HG03025 (cell line): Measurements from ENCODE around the gene ELP4.
"Not testable (repeated sequence)": the region's sequence is repeated elsewhere in the genome, so short reads cannot be mapped to it uniquely, and the experiment has no call there.

Source experiments
- ATAC-seq: cut with Tn5 transposase; IDR thresholded peaks from one replicate; pipeline ENCODE4 v1.9.1; 2021; ENCODE audit warnings: mild to moderate bottlenecking, moderate library complexity; ENCODE audit not compliant: unreplicated experiment, low FRiP score

Gene ELP4

DNA sequence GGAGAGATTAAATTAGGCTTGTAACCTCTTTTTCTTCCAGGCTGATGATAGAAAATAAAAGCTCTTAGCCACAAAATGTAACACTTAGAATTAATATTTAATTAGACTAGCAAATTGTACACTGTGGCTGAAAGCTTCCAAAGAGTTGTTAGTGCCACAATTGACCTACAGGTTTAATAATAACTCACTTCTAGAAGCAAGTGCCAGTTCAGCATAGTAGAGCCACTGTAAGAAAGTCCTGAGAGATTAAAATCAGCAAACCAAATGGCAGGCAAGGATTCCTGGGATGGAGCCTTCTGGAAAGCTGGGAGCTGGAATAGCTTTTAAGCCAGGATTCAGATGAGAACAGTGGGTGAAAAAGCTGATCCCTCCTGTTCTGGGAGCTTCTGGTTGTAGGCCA, 131.0 kb downstream of the ELP4 start:
- no peak for ATAC-seq

DNA sequence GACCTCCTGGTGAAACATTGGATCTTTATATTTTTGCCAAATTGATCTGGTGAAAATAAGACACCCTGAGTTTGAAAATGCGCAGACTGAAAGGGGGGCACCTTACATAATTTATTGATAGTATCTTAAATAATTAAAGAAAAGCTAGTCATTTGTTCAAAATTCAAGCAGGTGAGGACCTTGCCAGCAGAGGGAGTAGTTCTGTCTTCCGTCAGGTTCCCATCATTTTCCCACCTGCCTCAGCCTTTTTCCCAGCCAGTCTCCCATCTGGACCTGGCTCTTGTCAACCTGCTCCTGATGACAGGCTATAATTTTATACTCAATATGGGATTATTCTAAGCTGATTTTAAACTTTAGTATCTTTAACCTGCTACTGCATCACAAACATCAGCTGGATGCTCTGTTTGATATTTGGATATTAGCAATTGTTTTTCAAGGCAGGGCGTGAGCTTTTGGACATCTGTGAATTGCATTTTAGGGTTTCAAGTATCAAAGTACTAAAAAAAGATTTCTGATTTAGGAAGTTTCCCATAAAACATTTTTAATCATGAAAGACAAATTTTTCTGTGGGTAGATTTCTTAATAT, 132.0 kb downstream of the ELP4 start:
- no peak for ATAC-seq

DNA sequence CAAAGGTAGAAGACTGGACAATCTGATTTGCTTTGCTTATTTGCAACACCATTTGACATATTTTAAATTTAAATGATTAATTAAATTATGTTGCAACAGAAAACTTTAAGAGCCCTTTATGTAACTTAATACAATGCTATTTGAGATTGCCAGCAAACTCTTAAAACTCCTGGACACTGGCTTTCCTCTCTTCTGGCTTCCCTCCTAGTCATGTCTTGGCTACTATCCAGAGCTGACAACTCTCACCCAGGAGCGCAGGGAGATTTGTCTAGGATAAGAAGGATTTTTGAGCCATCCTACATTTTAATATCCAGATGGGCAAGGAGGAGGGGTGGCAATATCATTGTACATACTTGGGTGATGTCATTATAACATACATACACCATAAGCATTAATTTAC, 134.3 kb downstream of the ELP4 start:
- ATAC-seq, result no peak

DNA sequence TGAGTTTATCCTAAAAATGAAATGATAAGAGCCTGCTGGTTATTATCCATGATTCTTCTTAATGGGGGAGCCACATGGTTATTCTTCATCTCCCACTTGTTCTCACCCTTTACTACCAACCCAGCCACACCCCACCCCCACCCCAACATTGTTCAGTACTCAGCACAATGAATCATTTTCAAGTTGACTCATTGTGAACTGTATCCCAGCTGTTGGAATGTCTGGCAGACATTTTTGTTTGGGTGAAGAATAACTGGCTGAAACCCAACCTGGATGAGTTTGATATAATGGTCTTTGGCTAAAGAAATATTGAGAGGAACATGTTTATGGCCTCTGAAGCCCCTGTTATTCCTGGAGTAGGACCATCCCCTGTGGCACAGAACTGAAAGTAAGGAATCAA, 136.2 kb downstream of the ELP4 start:
- no peak for ATAC-seq

DNA sequence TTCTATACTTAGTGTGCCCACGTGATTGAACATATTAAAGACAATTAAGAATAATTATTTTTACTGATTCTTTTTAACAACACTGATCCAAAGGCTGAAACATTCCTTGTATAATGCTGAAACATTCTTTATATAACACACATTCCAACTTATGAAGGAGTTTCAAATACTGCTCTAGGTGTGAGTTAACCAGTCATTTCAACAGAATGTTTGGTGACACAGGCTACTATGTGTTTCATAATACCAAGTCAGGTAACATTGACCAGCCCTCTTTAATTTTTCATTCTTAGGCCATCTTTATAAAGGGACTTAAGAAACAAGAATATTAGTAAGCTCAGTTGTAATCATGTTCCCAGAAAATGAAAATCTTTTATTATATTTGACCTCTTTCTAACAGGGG, 136.6 kb downstream of the ELP4 start:
- ATAC-seq, result no peak

DNA sequence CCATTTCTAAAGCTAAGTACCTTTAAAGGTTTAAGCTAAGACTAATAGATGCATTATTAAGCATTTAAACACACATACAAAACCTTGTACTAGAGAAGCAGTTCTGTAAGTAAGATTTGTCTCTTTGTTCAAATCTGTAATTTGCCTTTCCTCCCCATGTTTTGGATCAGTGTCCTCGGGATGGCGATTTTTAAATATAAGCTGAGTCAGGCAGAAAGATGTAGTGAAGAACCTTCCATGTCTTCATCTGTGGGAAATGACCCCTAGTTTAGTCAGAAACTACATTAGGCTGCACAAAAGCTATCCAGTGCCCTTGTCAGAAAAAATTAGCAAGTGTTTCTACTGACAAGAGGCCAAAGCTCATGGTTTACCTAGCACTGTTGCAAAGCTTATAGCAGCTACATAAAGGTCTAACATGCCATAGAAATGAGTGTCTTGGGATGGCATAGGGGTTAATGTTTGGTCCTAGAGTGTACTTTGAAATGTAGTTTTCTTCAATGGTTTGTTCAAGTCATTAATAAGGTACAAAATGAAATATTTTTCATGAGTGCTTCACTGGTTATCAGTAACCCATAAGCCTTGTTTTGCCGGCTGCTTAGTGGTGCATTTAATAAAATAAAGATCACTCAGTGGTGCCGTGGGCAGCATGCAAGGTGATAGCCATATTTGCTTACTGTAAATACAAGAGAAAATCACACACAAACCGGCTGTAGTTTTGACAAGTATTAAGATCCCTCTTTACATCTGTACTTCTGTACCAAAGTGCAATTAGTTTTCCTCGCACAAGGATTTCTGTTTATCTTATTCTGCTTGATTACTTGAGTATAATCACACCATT, 139.8 kb downstream of the ELP4 start:
- no peak for ATAC-seq

DNA sequence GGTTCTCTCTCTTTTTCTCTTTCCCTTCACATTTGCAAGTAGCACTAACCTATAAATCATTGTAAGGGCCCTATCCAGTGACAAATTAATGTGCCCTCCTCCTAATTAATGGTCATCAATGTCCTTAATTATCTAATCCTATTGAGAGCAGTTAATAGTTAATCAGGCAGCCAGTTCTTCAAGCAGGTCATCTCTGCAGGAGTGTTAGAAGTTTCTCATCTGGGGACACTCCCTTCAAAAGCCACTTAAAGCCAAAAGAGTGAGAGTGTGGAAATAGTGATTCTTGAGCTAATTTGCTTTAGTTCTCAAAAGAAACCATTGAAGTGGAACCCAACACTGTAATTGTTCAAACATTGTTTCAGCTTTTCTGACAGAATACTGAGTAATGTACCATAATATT, 141.6 kb downstream of the ELP4 start:
- ATAC-seq, result no peak

DNA sequence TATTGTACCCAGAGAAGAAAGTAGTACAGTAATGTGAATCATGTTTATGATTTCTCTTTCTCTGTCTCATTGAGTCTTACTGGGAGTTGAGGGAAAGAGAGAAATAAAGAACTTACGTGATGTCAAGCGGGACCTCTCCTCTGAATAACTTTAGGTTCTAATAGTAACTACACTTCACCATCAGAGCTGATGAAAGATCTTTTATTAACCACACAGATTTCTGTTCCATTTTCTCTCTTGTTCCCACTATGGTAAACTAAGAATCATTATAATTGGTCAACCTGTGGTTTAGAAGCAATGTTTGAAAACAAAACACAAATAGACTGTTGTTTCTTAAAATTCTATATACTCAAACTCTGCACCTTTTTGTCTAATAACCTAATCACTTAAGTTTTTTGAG, 142.3 kb downstream of the ELP4 start:
- no peak for ATAC-seq

DNA sequence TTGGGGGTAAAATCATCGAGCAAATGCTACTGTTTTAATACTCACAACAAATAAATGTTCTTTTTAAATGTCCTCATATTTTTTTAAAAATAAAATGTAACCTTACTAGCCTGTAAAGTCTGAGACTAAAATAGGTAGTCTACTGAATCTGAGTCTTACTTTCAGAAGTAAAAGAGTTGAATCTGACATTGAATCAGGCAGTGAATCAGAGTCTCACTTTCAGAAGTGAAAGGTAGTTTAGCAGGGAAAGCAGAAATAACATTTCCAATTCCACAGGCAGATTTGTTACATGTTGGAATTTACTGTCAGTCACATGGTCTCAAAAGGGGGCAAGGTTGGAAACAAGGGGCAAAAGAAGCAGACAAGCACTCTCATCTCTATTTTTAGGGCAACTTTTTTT, 143.0 kb downstream of the ELP4 start:
- ATAC-seq, result no peak

DNA sequence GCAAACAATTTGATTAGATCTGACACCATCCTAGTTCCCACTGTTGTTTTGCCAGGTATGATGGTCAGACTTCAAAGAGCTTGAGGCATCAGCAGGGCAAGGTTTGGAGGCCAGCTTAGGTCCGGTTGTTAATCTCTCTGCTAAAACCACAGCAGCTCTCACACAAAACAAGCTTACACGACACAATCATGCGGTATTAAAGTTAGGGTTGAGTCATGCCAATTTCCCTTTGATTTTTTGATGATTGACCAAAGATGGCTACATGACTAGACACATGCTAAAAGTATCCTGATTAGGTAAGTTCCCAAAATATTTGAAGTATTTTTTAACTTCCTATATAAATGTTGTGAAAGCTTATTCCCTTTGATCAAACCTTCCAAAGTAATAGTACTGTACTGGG, 145.9 kb downstream of the ELP4 start:
- ATAC-seq, result no peak

DNA sequence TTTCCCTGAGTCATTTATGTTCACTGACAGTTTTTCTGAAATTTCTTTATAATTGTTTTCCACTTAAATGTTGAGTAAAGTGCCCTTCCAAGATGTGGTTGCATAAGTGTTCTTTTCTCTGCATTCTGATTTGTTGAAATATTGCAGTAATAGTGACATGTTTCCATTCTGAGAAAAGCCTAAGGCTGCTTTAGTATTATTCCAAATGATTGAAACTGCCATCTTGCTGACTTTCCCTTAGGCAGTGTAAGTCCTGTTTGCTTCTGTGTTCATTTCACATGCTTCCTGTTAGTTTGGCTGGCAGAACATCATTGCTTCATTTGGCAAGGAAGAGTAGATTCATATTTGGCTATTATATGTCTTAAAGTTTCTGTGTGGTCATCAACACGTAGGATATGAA, 146.5 kb downstream of the ELP4 start:
- no peak for ATAC-seq

DNA sequence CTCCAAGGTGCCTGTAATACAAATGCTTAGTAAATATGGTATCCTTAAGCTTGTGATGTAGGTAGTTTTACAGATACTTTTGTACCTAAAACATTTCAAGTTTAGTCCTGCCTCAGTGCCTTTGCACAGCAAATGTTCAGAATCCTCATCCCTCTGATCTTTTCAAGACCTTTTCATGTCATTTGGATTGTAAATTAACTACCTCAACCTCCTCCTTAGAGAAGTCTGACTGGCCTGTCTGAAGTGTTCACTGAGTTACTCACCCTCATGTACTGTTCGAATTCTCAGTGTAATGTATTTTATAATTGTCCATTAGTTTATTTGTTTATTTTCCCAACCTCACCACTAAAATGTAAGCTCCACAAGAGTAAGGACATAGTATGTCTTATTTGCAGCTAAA, 147.5 kb downstream of the ELP4 start:
- ATAC-seq, result no peak

DNA sequence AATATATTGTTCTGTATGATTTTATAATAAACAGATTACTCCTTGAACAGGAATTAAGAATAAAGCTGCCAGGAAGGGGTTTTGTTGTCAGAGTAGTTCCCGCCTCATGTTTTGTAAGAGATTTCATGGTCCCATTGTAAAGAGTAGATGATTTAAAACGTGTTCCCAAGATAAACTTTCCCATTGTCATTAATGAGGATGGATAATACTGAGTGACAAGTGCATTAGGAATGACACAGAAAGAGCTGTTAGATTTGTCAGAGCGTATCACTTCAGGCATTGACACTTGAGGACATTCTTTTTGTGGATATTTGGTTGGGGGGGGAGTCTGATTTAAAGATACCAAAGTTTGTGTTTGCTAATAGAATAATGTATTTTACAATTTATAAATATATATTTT, 154.6 kb downstream of the ELP4 start:
- ATAC-seq, result no peak

DNA sequence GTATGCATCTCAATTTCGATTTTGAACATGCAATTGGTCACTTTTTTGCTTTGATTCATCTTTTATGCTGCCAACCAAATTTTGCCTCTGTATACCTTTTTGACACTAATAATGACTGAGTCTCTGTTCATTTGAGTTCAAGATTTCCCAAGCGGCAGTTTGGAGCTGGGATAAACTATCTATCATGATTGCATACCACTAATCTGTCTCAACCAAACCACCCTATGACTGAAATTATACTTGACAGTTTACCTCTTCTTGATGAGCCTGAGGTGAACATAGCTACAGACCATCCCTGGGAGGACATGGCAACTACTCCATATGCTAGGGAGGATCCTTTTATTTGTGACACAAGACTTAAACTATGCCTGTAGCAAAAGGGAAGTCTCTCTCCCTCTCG, 155.4 kb downstream of the ELP4 start:
- no peak for ATAC-seq

DNA sequence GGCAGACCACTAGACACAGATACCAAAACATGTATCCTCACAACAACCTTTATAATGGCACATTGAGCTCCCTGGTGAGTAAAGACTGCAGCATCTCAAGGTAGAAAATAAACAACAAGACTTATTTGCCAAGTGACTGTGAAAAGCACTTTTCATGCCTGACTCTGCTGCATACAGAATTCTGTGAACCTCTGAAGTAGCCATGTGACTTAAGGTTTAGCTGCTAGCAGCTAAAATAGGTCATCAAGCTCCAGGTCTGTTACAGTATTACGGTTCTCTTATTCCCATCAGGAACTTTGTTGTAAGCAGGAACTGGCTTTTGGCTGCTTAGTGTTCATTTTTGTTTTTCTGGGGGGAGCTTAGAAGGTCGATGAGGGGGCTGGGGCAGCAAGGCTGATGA, 162.1 kb downstream of the ELP4 start:
- no peak for ATAC-seq

DNA sequence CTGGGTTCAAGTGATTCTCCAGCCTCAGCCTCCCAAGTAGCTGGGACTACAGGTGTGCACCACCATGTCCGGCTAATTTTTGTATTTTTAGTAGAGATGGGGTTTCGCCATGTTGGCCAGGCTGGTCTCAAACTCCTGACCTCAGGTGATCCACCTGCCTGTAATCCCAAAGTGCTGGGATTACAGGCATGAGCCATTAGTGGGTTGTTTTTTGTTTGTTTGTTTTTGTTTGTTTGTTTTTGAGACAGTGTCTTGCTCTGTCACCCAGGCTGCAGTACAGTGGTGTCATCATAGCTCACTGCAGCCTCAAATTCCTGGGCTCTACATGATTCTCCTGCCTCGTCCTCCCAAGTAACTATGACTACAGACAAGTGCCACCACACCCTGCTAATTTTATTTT, 163.5 kb downstream of the ELP4 start:
- not testable (repeated sequence) for ATAC-seq

DNA sequence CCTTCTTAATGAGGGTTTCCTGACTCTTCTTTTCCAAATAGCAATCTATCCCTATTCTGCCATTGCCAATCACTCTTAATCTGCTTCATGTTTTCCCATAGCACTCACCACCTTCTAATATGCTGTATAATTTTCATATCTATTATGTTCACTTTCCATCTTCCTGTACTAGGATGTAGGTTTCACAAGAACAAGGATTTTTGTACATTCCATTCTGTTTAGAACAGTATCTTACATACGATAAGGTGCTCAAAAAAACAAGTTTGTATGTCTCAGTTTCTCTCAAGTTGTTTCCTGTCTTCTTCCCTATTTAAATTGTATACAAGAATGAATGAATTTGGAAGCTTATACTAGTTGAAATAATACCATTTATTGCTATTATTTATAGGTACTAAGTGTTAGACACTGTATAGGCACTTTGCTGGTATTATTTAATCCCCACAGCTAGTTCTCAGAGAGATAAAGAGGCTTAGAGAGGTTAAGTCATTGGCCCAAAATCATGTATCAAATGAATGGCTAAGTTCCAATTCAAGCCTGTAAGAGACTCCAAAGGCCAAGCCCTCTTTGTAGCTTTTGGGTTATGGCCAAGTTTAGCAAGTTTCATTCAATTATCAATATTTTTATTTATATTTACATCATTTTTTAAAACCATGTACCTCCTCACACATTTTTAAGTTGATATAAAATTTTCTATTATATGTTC, 166.9 kb downstream of the ELP4 start:
- ATAC-seq, result no peak

DNA sequence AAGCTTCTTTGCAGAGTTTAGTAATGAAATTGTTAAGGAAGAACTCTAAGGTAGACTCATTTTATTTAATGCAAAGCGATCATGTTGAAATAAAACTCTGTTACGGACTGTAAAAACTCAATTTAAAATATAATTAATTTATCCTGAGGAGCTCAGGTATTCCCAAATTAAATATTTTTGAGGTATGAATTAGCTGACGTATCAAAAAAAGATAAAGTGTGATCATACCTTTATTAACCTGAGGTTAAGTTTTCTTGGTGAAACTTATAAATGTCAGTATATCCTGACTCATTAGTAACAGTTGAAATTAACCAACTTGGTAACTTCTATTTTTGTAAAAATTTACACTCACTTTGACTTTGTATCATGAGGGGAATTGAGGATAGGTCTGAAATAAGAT, 171.2 kb downstream of the ELP4 start:
- ATAC-seq, result no peak

DNA sequence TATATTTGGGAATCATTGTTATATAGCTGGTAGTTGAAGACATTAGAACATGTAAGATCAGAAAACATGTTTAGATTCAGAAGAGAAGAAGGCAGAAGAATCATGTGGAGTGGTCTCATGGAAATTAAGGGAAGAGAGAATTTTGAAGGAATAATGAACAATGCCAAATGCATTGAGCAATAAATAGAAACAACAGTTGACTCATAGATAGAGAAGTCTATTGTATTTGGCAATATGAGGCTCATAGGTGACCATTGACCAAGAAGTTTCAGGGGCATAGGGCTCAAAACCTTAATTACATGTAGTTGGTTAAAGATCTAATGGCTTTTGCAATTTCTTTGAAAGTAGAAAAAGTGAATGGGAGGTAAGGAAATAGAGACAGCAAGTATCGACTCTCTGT, 177.7 kb downstream of the ELP4 start:
- no peak for ATAC-seq

DNA sequence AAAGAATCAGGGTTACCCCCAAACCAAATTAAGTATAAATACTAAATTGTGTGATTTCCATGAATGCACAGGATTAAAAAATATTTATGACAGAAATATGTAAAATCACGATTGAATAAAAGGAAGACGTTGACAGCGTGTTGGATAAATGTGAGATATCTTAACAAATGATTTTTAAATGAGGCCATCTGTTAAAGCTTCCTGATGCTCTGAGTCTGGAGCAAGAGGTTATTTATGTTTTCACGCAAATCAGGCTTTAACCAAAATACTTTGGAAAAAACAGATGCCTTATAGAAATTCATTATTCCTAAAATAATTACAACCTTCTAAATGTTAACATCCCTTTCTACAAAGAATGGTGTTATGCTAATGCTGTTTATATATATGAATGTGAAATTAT, 178.3 kb downstream of the ELP4 start:
- ATAC-seq, result no peak

DNA sequence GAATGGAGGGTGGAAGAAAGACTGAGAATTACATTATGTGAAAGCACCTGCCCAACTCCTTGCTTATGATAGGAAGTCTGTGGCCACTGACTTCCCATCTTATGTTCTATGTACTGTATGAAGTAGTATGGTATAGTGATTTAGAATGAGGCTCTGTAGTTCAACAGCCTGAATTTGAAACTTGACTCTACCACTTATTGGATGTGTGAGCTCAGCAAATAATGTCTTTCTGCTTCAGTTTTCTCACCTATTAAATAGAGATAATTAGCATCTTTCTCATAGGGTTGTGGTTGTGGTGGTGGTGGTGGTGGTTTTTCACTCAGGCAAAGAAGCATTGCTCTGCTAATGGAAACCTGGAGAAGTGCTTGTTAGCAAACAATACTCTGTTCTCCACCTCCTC, 180.0 kb downstream of the ELP4 start:
- ATAC-seq, result no peak

DNA sequence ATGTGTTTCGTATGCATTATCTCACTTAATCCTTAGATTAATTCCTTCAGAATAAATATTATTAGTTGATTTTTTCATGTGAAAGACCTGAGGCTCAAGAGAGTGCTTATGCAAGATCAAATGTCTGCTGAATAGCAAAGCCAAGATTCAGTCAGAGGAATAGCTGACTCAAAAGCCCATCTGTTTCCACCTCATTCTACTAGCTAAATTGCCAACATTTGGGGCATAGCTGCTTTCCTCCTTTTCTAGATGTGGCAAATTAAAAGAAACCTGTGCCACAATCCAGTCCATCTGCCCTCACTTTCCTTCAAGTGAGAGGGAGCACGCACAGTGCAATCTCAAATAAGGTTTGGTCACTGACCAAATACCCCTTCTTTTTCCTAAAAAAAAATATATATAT, 180.5 kb downstream of the ELP4 start:
- ATAC-seq, result no peak
